Measurements from ENCODE around the gene MOCOS.
"Not testable (repeated sequence)": the region's sequence is repeated elsewhere in the genome, so short reads cannot be mapped to it uniquely, and the experiment has no call there.

MOCOS gene

DNA sequence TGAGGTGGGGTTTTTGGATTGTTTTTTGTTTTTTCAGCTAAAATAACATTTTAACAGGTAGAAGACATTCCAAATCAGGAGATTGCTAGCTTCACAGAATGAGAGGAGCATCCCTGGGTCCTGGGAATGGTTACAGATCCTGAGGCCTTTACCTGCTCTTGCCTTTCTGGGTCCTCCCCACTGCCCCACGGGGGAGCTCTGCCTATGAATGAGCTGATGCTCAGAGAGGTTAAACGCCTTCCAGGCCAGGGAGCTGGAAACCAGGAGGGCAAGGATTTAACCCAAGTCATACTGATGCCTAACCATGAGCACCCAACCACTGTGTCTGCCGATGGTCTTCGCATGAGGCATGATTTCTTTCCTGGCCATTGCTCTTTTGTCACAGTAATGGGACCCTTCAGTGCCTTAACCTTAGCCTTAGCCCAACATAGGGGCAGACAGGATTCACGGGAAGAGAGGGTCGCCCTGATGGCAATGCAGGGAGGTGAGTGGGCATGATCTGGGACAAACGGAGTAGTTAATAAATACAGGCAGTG, 16.1 kb downstream of the MOCOS start:
- DNase-seq = no peak

DNA sequence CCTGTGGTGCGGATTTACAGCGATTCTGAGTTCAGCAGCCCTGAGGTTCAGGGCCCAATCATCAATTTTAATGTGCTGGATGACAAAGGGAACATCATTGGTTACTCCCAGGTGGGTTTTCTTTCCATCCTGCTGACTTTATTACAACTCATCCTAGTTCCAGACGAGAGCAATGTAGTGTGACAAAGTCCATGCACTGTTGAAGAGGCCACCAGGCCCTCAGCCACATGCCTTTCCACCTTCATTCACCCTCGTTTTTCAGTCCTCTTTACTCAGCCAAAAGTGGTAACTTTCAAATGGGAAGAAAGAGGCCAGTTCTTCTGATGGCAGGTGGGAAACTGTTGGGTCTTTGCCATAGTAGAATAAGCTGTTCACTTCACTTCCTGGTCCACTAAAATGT, 17.9 kb downstream of the MOCOS start:
- no peak for DNase-seq

GRCh38 chr18:36207303-36207702, 20.0 kb downstream of the MOCOS start:
- DNase-seq = no peak

- DNase-seq = not testable (repeated sequence)
Observed at GRCh38 chr18:36207969-36208368, 20.7 kb downstream of the MOCOS start.

DNA sequence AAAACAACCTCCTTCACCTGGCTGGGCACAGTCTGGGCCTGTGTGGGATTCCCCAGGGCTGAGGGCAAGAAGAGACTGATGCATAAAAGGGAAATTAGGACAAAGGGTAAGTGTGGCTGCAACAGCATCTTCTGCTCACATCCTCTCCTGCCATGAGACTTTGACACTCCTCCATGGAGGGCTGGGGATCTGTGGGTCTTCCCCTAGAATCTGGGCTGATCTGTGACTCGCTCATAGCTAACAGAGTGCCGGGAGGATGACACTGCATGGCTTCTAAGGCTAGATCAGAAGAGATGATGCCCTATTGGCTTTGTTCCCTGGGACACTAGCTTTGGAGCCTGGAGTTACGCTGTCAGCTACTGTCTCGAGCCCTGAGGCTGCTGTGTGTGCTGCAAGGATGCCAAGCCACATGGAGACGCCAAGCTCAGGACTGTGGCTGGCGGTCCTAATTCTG, 24.3 kb downstream of the MOCOS start:
- DNase-seq = no peak

GRCh38 chr18:36212301-36213171, 25.2 kb downstream of the MOCOS start:
- no peak for DNase-seq

DNA sequence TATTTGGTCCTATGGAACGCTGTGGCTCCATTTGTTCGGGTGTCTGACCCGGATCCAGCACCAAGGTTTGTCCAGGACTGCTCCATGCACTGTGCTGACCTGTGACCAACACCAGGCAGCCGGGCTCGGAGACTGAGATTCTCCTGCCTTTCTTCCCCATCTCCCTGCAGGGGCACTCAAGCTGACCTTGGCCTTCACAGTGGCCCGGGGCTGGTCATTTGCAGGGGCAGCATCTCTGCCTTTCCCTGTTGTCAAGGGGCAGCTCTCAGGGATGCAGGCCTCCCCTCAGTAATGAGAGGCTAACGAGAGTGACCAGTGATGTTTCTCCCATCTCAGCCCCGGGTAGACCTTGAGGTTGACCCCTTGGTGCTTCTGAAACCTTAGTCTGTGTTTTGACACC, 27.5 kb downstream of the MOCOS start:
- no peak for DNase-seq

DNA sequence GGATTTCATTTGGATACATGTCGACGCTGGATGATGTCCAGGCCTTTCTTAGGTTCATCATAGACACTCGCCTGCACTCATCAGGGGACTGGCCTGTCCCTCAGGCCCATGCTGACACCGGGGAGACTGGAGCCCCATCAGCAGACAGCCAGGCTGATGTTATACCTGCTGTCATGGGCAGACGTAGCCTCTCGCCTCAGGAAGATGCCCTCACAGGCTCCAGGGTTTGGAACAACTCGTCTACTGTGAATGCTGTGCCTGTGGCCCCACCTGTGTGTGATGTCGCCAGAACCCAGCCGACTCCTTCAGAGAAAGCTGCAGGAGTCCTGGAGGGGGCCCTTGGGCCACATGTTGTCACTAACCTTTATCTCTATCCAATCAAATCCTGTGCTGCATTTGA, 28.3 kb downstream of the MOCOS start:
- DNase-seq = no peak

GRCh38 chr18:36217348-36217747, 30.1 kb downstream of the MOCOS start:
- DNase-seq = no peak

DNA sequence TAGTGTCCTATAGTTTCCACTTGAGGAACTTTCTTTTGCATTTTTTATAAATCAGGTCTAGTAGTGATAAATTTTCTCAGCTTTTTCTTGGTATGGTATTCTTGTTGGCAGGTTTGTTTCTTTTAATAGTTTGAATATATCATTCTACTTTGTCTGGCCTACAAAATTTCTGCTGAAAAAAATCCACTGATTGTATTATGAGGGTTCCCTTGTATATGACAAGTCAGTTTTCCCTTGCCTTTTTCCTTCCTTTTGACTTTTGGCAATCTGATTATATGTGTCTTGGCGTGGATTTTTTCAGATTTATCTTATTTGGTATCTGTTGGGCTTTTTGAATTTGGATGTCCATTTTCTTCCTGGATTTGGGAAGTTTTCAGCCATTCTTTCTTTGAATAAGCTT, 41.9 kb downstream of the MOCOS start:
- no peak for DNase-seq

GRCh38 chr18:36240510-36240909, 53.2 kb downstream of the MOCOS start:
- DNase-seq = not testable (repeated sequence)

- no peak for DNase-seq
Observed at GRCh38 chr18:36241831-36242230, 54.5 kb downstream of the MOCOS start.

DNA sequence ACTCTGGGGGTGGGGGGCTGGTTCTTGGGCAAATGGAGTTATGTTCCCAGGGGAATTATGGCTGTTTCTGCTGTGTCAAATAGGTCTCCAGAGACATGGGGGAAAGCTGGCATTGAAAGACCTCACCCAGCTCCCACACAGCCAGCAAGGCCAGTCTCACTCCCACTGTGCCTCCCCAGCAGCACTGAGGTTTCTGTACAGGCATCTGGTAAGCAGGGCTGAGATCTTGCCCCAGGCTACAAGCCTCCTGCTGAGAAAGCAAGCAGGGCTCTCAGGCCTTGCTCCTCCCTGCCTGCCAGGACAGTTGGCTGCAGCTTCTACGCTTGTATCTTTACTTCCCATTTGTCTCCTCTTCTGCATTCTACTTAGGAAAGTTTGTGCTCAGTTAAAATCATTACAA, 59.7 kb downstream of the MOCOS start:
- peak; percentile 13 for DNase-seq

DNA sequence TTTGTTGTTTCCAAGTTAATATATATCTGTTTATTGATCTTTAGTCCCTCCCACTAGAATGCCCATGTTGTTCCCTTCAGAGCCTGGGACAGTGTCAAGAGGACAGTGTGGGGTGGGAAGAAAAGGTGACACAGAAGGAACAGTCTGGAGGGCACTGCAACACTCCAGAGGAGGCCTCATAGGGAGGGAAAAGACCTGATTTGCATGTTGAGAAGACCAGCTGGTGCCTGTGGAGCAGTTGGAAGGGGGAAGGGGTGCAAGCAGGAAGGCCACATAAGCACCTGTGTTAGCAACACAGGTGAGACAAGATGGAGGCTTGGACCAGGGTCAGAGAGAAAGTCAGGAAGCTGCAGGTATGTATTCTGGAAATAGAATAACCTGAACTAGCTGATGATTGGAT, 62.1 kb downstream of the MOCOS start:
- DNase-seq = no peak

- DNase-seq = no peak
Observed at GRCh38 chr18:36250827-36251226, 63.5 kb downstream of the MOCOS start.

GRCh38 chr18:36255072-36255698, 67.9 kb downstream of the MOCOS start:
- DNase-seq = no peak

- DNase-seq = no peak
Observed at GRCh38 chr18:36256094-36256493, 68.8 kb downstream of the MOCOS start.

- no peak for DNase-seq
Observed at GRCh38 chr18:36262971-36263370, 75.7 kb downstream of the MOCOS start.

DNA sequence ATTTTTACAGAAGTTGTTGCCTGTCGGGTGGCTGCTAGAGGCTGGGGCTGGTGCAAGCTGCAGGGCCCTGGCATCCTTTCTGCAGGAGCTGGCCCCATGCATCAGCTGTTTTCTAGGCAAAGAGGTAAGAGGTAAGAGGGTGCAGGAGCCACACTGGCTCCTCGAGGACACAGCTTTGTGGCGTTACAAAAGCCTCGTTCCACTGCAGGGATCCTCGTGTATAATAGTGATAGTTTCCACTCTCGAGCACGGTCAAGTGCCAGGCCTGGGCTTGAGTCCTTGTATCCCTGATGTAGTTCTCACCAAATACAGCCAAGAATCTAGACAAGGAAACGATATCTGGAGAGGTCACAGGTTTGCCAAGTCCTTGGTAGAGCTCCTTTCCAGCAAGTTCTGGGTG, 77.0 kb downstream of the MOCOS start:
- no peak for DNase-seq

- DNase-seq = no peak
Observed at GRCh38 chr18:36265015-36265414, 77.7 kb downstream of the MOCOS start.

DNA sequence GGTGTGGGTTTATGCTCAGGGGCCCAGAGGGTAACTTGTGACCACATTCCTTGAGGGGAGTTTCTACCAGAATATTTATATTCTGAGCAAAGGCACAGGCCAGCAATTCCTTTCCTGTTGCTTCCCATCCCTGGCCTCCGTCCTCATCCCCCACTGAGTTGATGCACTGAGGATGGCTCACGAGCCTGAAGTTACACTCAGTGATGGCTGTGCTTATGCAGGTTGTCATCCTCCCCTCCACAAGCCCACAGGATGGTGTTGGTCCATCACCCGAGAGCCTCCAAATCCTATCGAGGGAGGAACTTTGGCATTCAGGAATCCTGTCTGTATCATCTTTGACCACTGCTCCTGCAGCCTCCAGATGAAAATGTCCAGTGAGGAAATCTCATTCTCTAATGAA, 81.9 kb downstream of the MOCOS start:
- no peak for DNase-seq

DNA sequence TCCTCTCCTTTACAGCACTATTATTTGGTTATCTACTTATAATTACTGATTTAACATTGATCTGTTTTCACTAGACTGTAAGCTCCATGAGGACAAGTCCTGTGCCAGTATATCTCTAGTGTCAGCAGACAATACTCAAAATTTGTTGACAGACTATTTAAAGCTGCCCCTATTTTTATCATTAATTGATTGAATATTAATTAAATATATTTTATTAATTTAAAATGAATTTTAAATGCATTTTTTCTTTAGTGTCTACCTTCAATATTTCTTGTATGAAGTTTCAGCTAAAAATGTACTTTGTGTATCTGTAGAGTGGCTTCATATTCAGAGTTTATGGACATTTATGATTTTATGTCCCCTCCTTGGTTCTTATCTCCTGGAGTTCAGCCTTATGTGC, 83.9 kb downstream of the MOCOS start:
- no peak for DNase-seq

- no peak for DNase-seq
Observed at GRCh38 chr18:36273347-36273746, 86.0 kb downstream of the MOCOS start.

GRCh38 chr18:36274083-36274715, 86.9 kb downstream of the MOCOS start:
- DNase-seq = no peak

All from T1000 (cell line).